Epithelial cell of proximal tubule (primary cell): ENCODE results near the gene STAC2. TPM values are rescaled to one million over a fixed set of nuclear protein-coding genes. Genes with fewer than 3 reads are reported as not detected.

ENCODE experiments used
- DNase-seq: peaks from one replicate; pipeline ENCODE4 v3.0.0-alpha.2; 2011; ENCODE audit warnings: low read depth
- H3K4me3 ChIP-seq: 2 replicates; pipeline ENCODE4 v1.5.1; 2011; ENCODE audit warnings: low read depth, mild to moderate bottlenecking, low read length
- CTCF ChIP-seq: conservative IDR thresholded peaks from 2 replicates; pipeline ENCODE4 v1.5.1; 2012; ENCODE audit warnings: low read depth, mild to moderate bottlenecking, low read length
- total RNA-seq: library from RNA; depleted of rRNA; stranded (reverse); fragments of >200 nt; gene quantifications from 2 replicates; pipeline ENCODE4 v1.2.3, GENCODE V29; 2015

Gene STAC2
- total RNA-seq, 1 donor from 2014 or later, result not detected

GRCh38 chr17:39165178-39165840 lies 60.4 kb downstream of the STAC2 start:
- peak overlapping the region; percentile 51 for H3K4me3 ChIP-seq
- no peak for TF ChIP-seq CTCF
- no peak for DNase-seq

- DNase-seq, result peak; percentile 25
- TF ChIP-seq CTCF, result peak; percentile 89
- H3K4me3 ChIP-seq, result peak overlapping the region; percentile 51
Observed at GRCh38 chr17:39164675-39165143, 61.0 kb downstream of the STAC2 start.

GRCh38 chr17:39161962-39162361 lies 63.8 kb downstream of the STAC2 start:
- no peak for DNase-seq
- TF ChIP-seq CTCF, result no peak
- H3K4me3 ChIP-seq, result no peak overlapping the region

Other genes starting within 250 kb of the STAC2 start
- gene PLXDC1, start 74.3 kb downstream of the STAC2 start, total RNA-seq, result not detected in 2 replicates
- gene ARL5C, start 59.8 kb downstream of the STAC2 start, total RNA-seq, result not detected in 2 replicates
- gene CACNB1, start 28.3 kb downstream of the STAC2 start, total RNA-seq, result 2.4 and 5.9 TPM in 2 replicates
- 2,234 and 2,474 TPM in 2 replicates for gene RPL19, start 25.7 kb downstream of the STAC2 start, total RNA-seq
- 2.7 and 9.3 TPM in 2 replicates for gene FBXL20, start 175.7 kb upstream of the STAC2 start, total RNA-seq
- 14.6 and 20.5 TPM in 2 replicates for gene MED1, start 225.3 kb upstream of the STAC2 start, total RNA-seq
- 13.5 and 21.9 TPM in 2 replicates for gene CDK12, start 235.5 kb upstream of the STAC2 start, total RNA-seq